BJ (cell line): Measurements from ENCODE around the gene VAV2. TPM values are rescaled to one million over a fixed set of nuclear protein-coding genes. Genes with fewer than 3 reads are reported as not detected.
"Not testable (repeated sequence)": the region's sequence is repeated elsewhere in the genome, so short reads cannot be mapped to it uniquely, and the experiment has no call there.

Experiments used
- CTCF ChIA-PET: fragments of 350-600 bp; formaldehyde crosslinking; extraction: SDS; loops from one replicate; lab custom pipeline; 2021; ENCODE audit warnings: antibody characterized with exemption, inconsistent platforms; lab: Yijun Ruan, JAX
- POLR2A ChIA-PET: fragments of 300-600 bp; sonication (Branson Sonifier 250); formaldehyde crosslinking; extraction: SDS; loops from one replicate; lab custom pipeline; 2021; ENCODE audit warnings: antibody characterized with exemption; lab: Charles Lee
- DNase-seq: peaks from one replicate; pipeline ENCODE4 v3.0.0-alpha.2; 2011; ENCODE audit warnings: low read depth
- H3K27me3 ChIP-seq: 2 replicates; pipeline ENCODE4 v1.6.0; 2011; ENCODE audit warnings: low read length; ENCODE audit not compliant: control insufficient read depth, insufficient read depth
- H3K36me3 ChIP-seq: 2 replicates; pipeline ENCODE4 v1.5.1; 2011; ENCODE audit warnings: low read length; ENCODE audit not compliant: control insufficient read depth, insufficient read depth
- H3K4me3 ChIP-seq: 2 replicates; pipeline ENCODE4 v1.5.1; 2011; ENCODE audit warnings: low read depth, mild to moderate bottlenecking, control low read depth, low read length
- polyA plus RNA-seq: library from polyadenylated mRNA; depleted of rRNA; stranded (reverse); fragments of >200 nt; gene quantifications from 2 replicates; pipeline ENCODE4 v1.2.3, GENCODE V29; 2011
- TF ChIP-seq, protein P1 (sequence below): IDR thresholded peaks from 2 replicates; pipeline ENCODE4 v1.5.1; 2011; ENCODE audit warnings: low read depth, mild to moderate bottlenecking, control low read depth, inconsistent platforms, low read length, moderate library complexity; ENCODE audit not compliant: insufficient read depth

The VAV2 gene
- polyA plus RNA-seq, 1 experiment = 9.9 TPM

DNA sequence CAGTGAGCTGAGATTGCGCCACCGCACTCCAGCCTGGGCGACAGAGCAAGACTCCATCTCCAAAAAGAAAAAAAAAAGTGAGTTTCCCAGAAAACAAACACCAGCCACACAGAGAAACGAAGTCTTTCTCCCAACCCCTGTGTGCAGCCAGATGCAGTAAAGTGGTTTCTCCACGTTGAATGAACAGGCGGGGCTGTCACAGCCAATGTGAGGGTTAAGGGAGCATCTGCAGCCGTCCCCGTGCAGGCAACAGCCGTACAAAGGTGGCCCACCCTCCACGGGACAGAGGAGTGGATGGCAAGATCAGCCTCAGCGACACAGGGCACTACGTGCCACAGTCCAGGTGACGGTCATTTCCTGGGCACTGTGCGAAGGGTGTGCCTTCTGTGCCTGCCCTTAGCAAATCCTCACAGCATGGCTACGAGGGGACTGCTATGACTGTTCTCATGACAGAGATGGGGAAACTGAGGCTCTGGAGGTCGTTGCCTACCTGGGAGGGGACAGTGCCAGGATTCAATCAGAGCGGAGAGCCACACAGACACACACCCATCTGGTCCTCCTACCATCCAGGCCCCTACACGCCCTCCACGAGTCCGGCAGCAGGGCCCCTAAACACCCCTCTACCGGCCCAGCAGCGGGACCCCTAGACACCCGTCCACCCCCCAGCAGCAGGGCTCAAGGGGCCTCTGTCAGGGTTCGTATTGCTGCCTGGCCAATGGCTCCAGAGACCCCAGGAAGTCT, 2.3 kb downstream of the VAV2 start:
- Histone ChIP-seq H3K27me3 (no peaks in the 10 kb centered on the region), H3K4me3 (no peak overlapping the region; the same call in 1 of the 2 replicates), H3K36me3 (no peaks in the 10 kb centered on the region)
- no peak for DNase-seq
- TF ChIP-seq, protein P1, sequence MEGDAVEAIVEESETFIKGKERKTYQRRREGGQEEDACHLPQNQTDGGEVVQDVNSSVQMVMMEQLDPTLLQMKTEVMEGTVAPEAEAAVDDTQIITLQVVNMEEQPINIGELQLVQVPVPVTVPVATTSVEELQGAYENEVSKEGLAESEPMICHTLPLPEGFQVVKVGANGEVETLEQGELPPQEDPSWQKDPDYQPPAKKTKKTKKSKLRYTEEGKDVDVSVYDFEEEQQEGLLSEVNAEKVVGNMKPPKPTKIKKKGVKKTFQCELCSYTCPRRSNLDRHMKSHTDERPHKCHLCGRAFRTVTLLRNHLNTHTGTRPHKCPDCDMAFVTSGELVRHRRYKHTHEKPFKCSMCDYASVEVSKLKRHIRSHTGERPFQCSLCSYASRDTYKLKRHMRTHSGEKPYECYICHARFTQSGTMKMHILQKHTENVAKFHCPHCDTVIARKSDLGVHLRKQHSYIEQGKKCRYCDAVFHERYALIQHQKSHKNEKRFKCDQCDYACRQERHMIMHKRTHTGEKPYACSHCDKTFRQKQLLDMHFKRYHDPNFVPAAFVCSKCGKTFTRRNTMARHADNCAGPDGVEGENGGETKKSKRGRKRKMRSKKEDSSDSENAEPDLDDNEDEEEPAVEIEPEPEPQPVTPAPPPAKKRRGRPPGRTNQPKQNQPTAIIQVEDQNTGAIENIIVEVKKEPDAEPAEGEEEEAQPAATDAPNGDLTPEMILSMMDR = no peak
- ChIA-PET POLR2A (no interaction called here), CTCF (interaction anchor here (1.5 to 2.5 kb wide), 2 partner anchors 207 to 208 kb away, joined by 5 to 12 read pairs; no protein-coding TSS in a partner anchor)

DNA sequence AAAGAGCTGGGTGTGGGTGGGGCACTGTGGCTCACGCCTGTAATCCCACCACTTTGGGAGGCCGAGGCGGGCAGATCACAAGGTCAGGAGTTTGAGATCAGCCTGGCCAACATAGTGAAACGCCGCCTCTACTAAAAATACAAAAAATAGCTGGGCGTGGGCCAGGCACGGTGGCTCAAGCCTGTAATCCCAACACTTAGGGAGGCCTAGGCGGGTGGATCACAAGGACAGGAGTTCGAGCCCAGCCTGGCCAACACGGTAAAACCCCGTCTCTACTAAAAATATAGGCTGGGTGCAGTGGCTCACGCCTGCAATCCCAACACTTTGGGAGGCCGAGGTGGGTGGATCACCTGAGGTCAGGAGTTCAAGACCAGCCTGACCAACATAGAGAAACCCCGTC, 3.4 kb downstream of the VAV2 start:
- DNase-seq, H3K27me3 ChIP-seq, H3K4me3 ChIP-seq, POLR2A ChIA-PET, H3K36me3 ChIP-seq: not testable (repeated sequence)
- CTCF ChIA-PET = interaction anchor here (0.6 to 1.5 kb wide), 2 partner anchors 168 to 206 kb away, joined by 3 to 5 read pairs; no protein-coding TSS in a partner anchor

DNA sequence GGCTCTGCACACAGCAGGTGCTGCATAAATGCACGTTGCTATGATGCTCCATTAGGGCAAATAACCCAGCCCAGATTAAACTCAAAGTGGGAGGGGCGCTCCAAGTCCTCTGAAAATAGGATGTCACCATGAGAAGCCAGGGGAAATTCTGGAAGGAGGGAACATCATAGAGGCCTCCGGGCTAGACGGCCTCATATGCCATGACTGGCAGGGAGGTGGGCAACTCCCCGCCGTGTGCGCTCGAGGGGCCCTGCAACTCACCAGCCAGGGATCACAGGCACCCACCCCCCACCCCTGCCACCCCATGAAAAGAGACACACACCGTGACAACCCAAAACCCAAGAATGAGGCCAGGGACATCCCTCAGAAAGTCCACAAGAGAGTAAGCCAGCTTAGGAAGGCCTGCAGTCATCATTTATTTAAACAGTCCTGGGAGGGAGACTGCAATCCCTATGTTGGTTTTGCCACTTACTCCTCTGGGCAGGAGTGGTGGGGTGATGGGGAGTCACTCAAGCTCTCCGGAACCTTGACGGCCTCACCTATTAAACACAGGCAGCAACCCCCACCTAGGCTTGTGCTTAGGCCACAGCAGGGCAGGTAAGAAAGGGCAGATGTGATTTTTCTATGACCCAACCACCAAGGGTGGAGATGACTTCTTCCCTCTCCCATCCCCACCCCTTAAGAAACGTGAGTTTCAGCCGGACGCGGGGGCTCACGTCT, 4.0 kb downstream of the VAV2 start:
- no peak for DNase-seq
- CTCF ChIA-PET = interaction anchor here (0.6 to 1.7 kb wide), 3 partner anchors 168 to 206 kb away, joined by 3 to 5 read pairs (median 4); no protein-coding TSS in a partner anchor
- TF ChIP-seq, protein P1 = no peak
- H3K36me3 ChIP-seq = no peaks in the 10 kb centered on the region
- H3K4me3 ChIP-seq = no peak overlapping the region
- no peaks in the 10 kb centered on the region for H3K27me3 ChIP-seq
- POLR2A ChIA-PET = no interaction called here

DNA sequence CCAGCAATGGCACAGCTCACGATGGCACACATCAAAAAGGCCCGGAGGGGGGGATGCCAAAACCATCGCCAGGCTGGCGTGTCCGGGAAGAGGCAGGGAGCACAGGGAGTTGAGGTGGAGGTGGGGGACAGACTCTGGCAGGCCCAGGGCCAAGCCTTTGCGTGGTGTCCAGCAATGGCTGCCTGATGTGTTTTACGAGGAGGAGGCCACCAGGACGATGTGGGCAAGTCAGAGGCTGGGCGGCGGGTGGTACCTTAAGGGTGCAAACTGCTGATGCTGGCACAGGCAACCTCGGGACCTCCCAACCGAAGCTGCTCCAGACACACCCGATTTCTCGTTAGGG, 4.7 kb downstream of the VAV2 start:
- ChIA-PET POLR2A (no interaction called here), CTCF (interaction anchor here (1.7 kb wide), 1 partner anchor 194 kb away, joined by 4 read pairs; no protein-coding TSS in a partner anchor)
- TF ChIP-seq, protein P1 = no peak
- Histone ChIP-seq H3K27me3 (no peaks in the 10 kb centered on the region), H3K4me3 (no peak overlapping the region), H3K36me3 (no peaks in the 10 kb centered on the region)
- DNase-seq = no peak

DNA sequence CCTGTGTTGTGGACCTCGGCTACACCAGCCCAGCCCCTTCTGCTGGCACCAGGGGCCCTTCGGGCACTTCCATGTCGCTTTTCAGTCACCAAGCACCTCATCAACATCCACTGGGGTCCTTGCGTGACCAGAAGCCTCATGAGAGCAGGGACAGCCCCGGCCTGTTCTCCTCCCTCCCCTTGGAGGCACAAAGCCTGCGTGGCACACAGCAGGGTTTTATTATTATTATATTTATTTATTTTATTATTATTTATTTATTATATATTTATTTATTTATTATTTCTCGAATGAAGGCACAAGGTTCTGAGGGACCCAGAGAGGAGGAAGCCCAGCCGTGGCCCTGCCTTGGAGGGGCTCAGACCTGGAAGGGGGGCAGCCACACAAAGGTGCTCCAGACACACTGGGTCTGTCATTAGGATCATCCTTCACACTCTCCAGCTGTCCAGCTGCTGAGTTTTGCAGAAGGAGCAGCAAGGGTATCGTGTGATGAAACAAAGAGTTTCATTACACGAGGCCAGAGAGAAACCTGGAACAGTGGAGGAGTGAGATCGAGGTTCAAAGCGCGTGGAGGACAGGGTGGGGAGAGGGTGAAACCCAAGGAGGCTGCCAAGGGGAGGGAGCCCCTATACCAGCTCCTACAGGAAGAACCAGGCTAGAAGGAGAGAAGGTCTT, 5.2 kb downstream of the VAV2 start:
- ChIA-PET POLR2A (no interaction called here), CTCF (interaction anchor here (1.7 kb wide), 1 partner anchor 194 kb away, joined by 4 read pairs; no protein-coding TSS in a partner anchor)
- no peaks in the 10 kb centered on the region for H3K36me3 ChIP-seq
- H3K4me3 ChIP-seq = no peak overlapping the region
- DNase-seq = no peak
- TF ChIP-seq, protein P1 = no peak
- H3K27me3 ChIP-seq = no peaks in the 10 kb centered on the region
